Epithelial cell of esophagus (primary cell): Measurements from ENCODE around the gene URB1.

Source experiments
- DNase-seq: peaks from one replicate; pipeline ENCODE4 v3.0.0; 2010; ENCODE audit warnings: low read depth
- H3K4me3 ChIP-seq: 2 replicates; pipeline ENCODE4 v1.5.1; 2011; ENCODE audit warnings: mild to moderate bottlenecking, low read length, control low read depth
- CTCF ChIP-seq: IDR thresholded peaks from 2 replicates; pipeline ENCODE4 v1.5.1; 2011; ENCODE audit warnings: low read depth, mild to moderate bottlenecking, low read length, control low read depth, inconsistent platforms; ENCODE audit not compliant: insufficient read depth; ENCODE audit errors: missing control alignments

Gene URB1

GRCh38 chr21:32364796-32365195, 28.0 kb downstream of the URB1 start:
- DNase-seq, result no peak
- no peak for TF ChIP-seq CTCF
- no peak overlapping the region for H3K4me3 ChIP-seq

- no peak for TF ChIP-seq CTCF
- DNase-seq, result no peak
- no peak overlapping the region for H3K4me3 ChIP-seq
Measured at GRCh38 chr21:32364387-32364786, 28.4 kb downstream of the URB1 start.

GRCh38 chr21:32360401-32360975, 32.3 kb downstream of the URB1 start:
- no peak overlapping the region for H3K4me3 ChIP-seq
- DNase-seq, result peak; percentile 80
- TF ChIP-seq CTCF, result no peak

GRCh38 chr21:32359719-32360260, 33.0 kb downstream of the URB1 start:
- peak; percentile 60 for TF ChIP-seq CTCF
- no peak overlapping the region for H3K4me3 ChIP-seq
- DNase-seq, result peak; percentile 56

GRCh38 chr21:32356874-32357395, 35.9 kb downstream of the URB1 start:
- no peak for TF ChIP-seq CTCF
- no peak overlapping the region for H3K4me3 ChIP-seq
- DNase-seq, result no peak

GRCh38 chr21:32353002-32353711, 39.7 kb downstream of the URB1 start:
- TF ChIP-seq CTCF, result no peak
- no peak for DNase-seq
- no peak overlapping the region for H3K4me3 ChIP-seq

GRCh38 chr21:32352526-32352925, 40.3 kb downstream of the URB1 start:
- no peak for TF ChIP-seq CTCF
- DNase-seq, result no peak
- no peak overlapping the region for H3K4me3 ChIP-seq
